ACC112 (cell line): ENCODE measurements around the gene LGR5.
A peak's percentile ranks its signal among the peaks of the same experiment; 100 is the strongest.

Experiments used
- H2AFZ ChIP-seq: fragments of 200-600 bp; sonication (generic); one replicate; pipeline ENCODE4 v1.6.0; 2017; ENCODE audit warnings: antibody characterized with exemption, low read length; ENCODE audit not compliant: unreplicated experiment
- H3K27ac ChIP-seq: fragments of 200-600 bp; sonication (generic); 2 replicates; pipeline ENCODE4 v1.5.1; 2014; ENCODE audit warnings: low read depth, mild to moderate bottlenecking, antibody characterized with exemption, low read length, moderate library complexity
- H3K27me3 ChIP-seq: fragments of 200-600 bp; sonication (generic); 2 replicates; pipeline ENCODE4 v1.6.1; 2014; ENCODE audit warnings: mild to moderate bottlenecking, antibody characterized with exemption, low read length, moderate library complexity, mixed read lengths; ENCODE audit not compliant: insufficient read depth
- H3K36me3 ChIP-seq: fragments of 200-600 bp; sonication (generic); 2 replicates; pipeline ENCODE4 v1.6.1; 2016; ENCODE audit warnings: mild to moderate bottlenecking, antibody characterized with exemption, low read length, moderate library complexity, mixed read lengths; ENCODE audit not compliant: insufficient read depth
- H3K4me1 ChIP-seq: fragments of 200-600 bp; sonication (generic); one replicate; pipeline ENCODE4 v1.6.1; 2016; ENCODE audit warnings: low read length, mixed read lengths; ENCODE audit not compliant: insufficient read depth, unreplicated experiment, control insufficient read depth
- H3K4me3 ChIP-seq: fragments of 200-600 bp; sonication (generic); 2 replicates; pipeline ENCODE4 v1.5.1; 2014; ENCODE audit warnings: mild to moderate bottlenecking, low read depth, low read length
- H3K79me2 ChIP-seq: fragments of 200-600 bp; sonication (generic); one replicate; pipeline ENCODE4 v1.6.0; 2016; ENCODE audit warnings: low read length; ENCODE audit not compliant: control insufficient read depth, unreplicated experiment, insufficient read depth

Gene LGR5

DNA sequence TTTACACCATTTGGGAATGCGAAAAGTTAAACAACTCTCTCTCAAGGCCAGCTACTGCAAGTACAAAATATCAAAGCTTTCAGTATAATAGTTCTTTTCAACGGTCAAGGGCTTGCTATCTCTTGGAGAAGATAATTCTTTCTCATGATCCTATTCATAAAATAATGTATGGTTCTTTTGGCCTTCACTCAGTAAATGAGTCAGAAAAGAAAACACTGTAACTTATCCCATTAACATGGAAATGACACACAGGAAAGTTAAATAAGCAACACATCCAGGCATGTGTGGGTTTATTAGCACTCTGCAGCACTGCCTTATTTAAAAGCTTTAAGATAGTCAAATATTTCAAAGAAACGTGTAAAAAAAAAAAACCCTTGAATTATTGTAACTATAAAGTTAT is 187.2 kb downstream of the LGR5 start:
- H3K27me3 ChIP-seq: no peaks in the 10 kb centered on the region
- H3K79me2 ChIP-seq: peaks cover 10% of the 10 kb centered on the region
- H3K27ac ChIP-seq: peak overlapping the region; percentile 44
- peaks cover 16% of the 10 kb centered on the region for H3K4me1 ChIP-seq
- peak overlapping the region; percentile 41; the same call in 1 of the 2 replicates for H3K4me3 ChIP-seq
- H3K36me3 ChIP-seq: peaks cover 80% of the 10 kb centered on the region
- no peak overlapping the region for H2AFZ ChIP-seq

DNA sequence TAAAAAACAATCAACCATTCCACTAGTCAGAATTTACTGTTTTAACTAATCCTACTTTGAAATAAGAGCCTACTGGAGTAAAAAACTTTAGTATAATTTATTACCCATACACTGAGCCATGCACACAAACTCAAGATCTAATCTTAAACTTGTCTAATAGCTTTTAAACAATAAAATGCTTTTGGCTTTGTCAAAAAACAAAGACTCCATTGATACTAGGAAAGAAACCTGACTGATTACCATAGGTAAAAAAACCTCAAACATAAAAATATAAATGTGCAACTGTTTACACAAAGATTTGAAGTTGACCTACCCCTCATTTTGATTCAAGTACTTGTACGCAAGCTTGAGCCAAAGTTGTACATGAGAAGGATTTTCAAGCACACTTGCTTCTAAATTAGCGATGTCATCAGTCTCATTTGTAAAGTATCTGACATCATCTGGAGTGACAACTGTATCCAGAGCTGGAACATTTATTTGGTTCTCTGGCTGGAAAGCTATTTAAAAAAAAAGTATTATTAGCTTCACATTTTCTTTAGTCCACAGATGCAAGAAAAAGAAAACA is 187.9 kb downstream of the LGR5 start:
- peaks cover 85% of the 10 kb centered on the region for H3K36me3 ChIP-seq
- H3K4me1 ChIP-seq: peaks cover 16% of the 10 kb centered on the region
- no peak overlapping the region for H2AFZ ChIP-seq
- H3K27me3 ChIP-seq: no peaks in the 10 kb centered on the region
- H3K79me2 ChIP-seq: peaks cover 10% of the 10 kb centered on the region
- no peak overlapping the region for H3K27ac ChIP-seq
- H3K4me3 ChIP-seq: no peak overlapping the region
